Activated CD8-positive, alpha-beta T cell treated with anti-CD3 and anti-CD28 coated beads for 36 hours (primary cell): ENCODE measurements around the gene MAFF. TPM values are rescaled to one million over a fixed set of nuclear protein-coding genes. Genes with fewer than 3 reads are reported as not detected.

Experiments
- ATAC-seq: fragments of 200-7000 bp; cut with Tn5 transposase; one replicate; pipeline ENCODE4 v1.10.0; 2021; ENCODE audit warnings: mild to moderate bottlenecking, moderate library complexity
- CTCF ChIA-PET: fragments of 350-600 bp; sonication (Branson Sonifier 250); formaldehyde crosslinking; loops from one replicate; lab custom pipeline; 2021; ENCODE audit warnings: antibody characterized with exemption; lab: Charles Lee
- POLR2A ChIA-PET: fragments of 350-600 bp; sonication (Branson Sonifier 250); formaldehyde crosslinking; loops from one replicate; lab custom pipeline; 2021; ENCODE audit warnings: antibody characterized with exemption; lab: Charles Lee
- DNase-seq: peaks from one replicate; pipeline ENCODE4 v3.0.0-alpha.2; 2020
- H3K27ac Mint-ChIP-seq: one replicate; pipeline ENCODE4 v1.8.0; 2021; ENCODE audit warnings: mild to moderate bottlenecking, mixed read lengths
- H3K27me3 Mint-ChIP-seq: one replicate; pipeline ENCODE4 v1.8.0; 2021; ENCODE audit warnings: mixed read lengths
- H3K36me3 Mint-ChIP-seq: one replicate; pipeline ENCODE4 v1.8.0; 2021; ENCODE audit warnings: low read depth, mixed read lengths
- H3K4me1 Mint-ChIP-seq: one replicate; pipeline ENCODE4 v1.8.0; 2021; ENCODE audit warnings: low read depth, mixed read lengths
- H3K4me3 Mint-ChIP-seq: one replicate; pipeline ENCODE4 v1.8.0; 2021; ENCODE audit warnings: mild to moderate bottlenecking, moderate library complexity, mixed read lengths
- H3K9me3 Mint-ChIP-seq: one replicate; pipeline ENCODE4 v1.8.0; 2021; ENCODE audit warnings: mixed read lengths
- CTCF ChIP-seq: fragments of 200-600 bp; IDR thresholded peaks from one replicate; pipeline ENCODE4 v1.8.0; 2022; ENCODE audit warnings: antibody characterized with exemption, mild to moderate bottlenecking
- intact Hi-C: fragments of 100-400 bp; cut with micrococcal nuclease; formaldehyde crosslinking; loops from one replicate; pipeline ENCODE4 v1.10.0; 2022
- total RNA-seq, 2 experiments: library from RNA; stranded (reverse); gene quantifications; one replicate each; pipeline ENCODE4 v1.2.3, GENCODE V29; 2021

Gene MAFF
- total RNA-seq, 2 experiments from 2014 or later: 12.5 to 13.7 TPM

GRCh38 chr22:38222797-38223119, 21.0 kb downstream of the MAFF start:
- DNase-seq (no peak), ATAC-seq (no peak)
- no peak overlapping the region for H3K4me3 Mint-ChIP-seq
- ChIA-PET POLR2A (interaction anchor here (1.7 kb wide), 1 partner anchor 108 kb away, joined by 3 read pairs; no protein-coding TSS in a partner anchor), CTCF (no interaction called here)
- H3K9me3 Mint-ChIP-seq: no peaks in the 10 kb centered on the region
- no peaks in the 10 kb centered on the region for H3K27me3 Mint-ChIP-seq
- intact Hi-C loops: no loop called here
- TF ChIP-seq CTCF: no peak
- no peaks in the 10 kb centered on the region for H3K36me3 Mint-ChIP-seq
- no peak overlapping the region for H3K27ac Mint-ChIP-seq
- H3K4me1 Mint-ChIP-seq: peaks cover 18% of the 10 kb centered on the region

- TF ChIP-seq CTCF: no peak
- Mint-ChIP-seq H3K27me3 (no peaks in the 10 kb centered on the region), H3K9me3 (no peaks in the 10 kb centered on the region), H3K36me3 (no peaks in the 10 kb centered on the region), H3K27ac (no peak overlapping the region), H3K4me1 (peaks cover 12% of the 10 kb centered on the region), H3K4me3 (no peak overlapping the region)
- no peak for ATAC-seq
- intact Hi-C loops: no loop called here
- no peak for DNase-seq
- POLR2A ChIA-PET: interaction anchor here (0.8 to 1.7 kb wide), 2 partner anchors 9 to 109 kb away, joined by 3 read pairs; no protein-coding TSS in a partner anchor
- CTCF ChIA-PET: interaction anchor here (0.9 kb wide), 1 partner anchor 172 kb away, joined by 3 read pairs; no protein-coding TSS in a partner anchor
Observed at GRCh38 chr22:38223289-38223960, 21.6 kb downstream of the MAFF start.

GRCh38 chr22:38226853-38227649, 25.3 kb downstream of the MAFF start:
- no peaks in the 10 kb centered on the region for H3K4me1 Mint-ChIP-seq
- H3K27me3 Mint-ChIP-seq: no peaks in the 10 kb centered on the region
- H3K27ac Mint-ChIP-seq: no peak overlapping the region
- no peak for TF ChIP-seq CTCF
- intact Hi-C loops: no loop called here
- CTCF ChIA-PET: interaction anchor here (1.3 kb wide), 1 partner anchor 175 kb away, joined by 4 read pairs; no protein-coding TSS in a partner anchor
- POLR2A ChIA-PET: no interaction called here
- peaks cover 9% of the 10 kb centered on the region for H3K36me3 Mint-ChIP-seq
- no peaks in the 10 kb centered on the region for H3K9me3 Mint-ChIP-seq
- ATAC-seq (no peak), DNase-seq (no peak)
- no peak overlapping the region for H3K4me3 Mint-ChIP-seq

GRCh38 chr22:38228326-38228872, 26.6 kb downstream of the MAFF start:
- CTCF ChIA-PET: interaction anchor here (1.3 to 3.0 kb wide), 3 partner anchors 84 to 176 kb away, joined by 4 to 30 read pairs (median 23); no protein-coding TSS in a partner anchor

More at GRCh38 chr22:38228326-38228872, 26.6 kb downstream of the MAFF start:
- no peaks in the 10 kb centered on the region for H3K9me3 Mint-ChIP-seq
- no peaks in the 10 kb centered on the region for H3K27me3 Mint-ChIP-seq
- no peak overlapping the region for H3K4me3 Mint-ChIP-seq
- intact Hi-C loops: no loop called here
- POLR2A ChIA-PET: no interaction called here
- no peak overlapping the region for H3K27ac Mint-ChIP-seq
- no peak for TF ChIP-seq CTCF
- H3K36me3 Mint-ChIP-seq: peaks cover 9% of the 10 kb centered on the region
- no peak for ATAC-seq
- no peak for DNase-seq
- no peaks in the 10 kb centered on the region for H3K4me1 Mint-ChIP-seq
